Cerebellar cortex (tissue), 1 donor: ENCODE results near the gene SLC30A2.
"Not testable (repeated sequence)": the region's sequence is repeated elsewhere in the genome, so short reads cannot be mapped to it uniquely, and the experiment has no call there.

ENCODE experiments used
- DNase-seq: peaks from one replicate; pipeline ENCODE4 v3.0.0-alpha.2; 2015; ENCODE audit warnings: low spot score

The SLC30A2 gene

GRCh38 chr1:26045722-26046245, at the start of gene SLC30A2:
Gene SLC30A2, minus strand, starts transcription at chr1:26046118. Its CDS starts 222 bp downstream, at chr1:26045896.
- no peak for DNase-seq

GRCh38 chr1:26094677-26095383, 48.9 kb upstream of the SLC30A2 start:
- no peak for DNase-seq

- DNase-seq, result no peak
These were observed 48.3 kb upstream of the SLC30A2 start for GRCh38 chr1:26094076-26094669.

GRCh38 chr1:26093569-26093968, 47.7 kb upstream of the SLC30A2 start:
- DNase-seq, result not testable (repeated sequence)

GRCh38 chr1:26092422-26092821, 46.5 kb upstream of the SLC30A2 start:
- DNase-seq, result no peak

GRCh38 chr1:26090893-26091292, 45.0 kb upstream of the SLC30A2 start:
- DNase-seq, result no peak

- DNase-seq, result no peak
These were observed 43.2 kb upstream of the SLC30A2 start for GRCh38 chr1:26089125-26089524.

- no peak for DNase-seq
These were observed 38.9 kb upstream of the SLC30A2 start for GRCh38 chr1:26084844-26085243.

- no peak for DNase-seq
These were observed 38.2 kb upstream of the SLC30A2 start for GRCh38 chr1:26084091-26084561.

- no peak for DNase-seq
These were observed 37.3 kb upstream of the SLC30A2 start for GRCh38 chr1:26083208-26083607.

GRCh38 chr1:26082020-26082350, 36.1 kb upstream of the SLC30A2 start:
- no peak for DNase-seq

GRCh38 chr1:26081267-26082019, 35.5 kb upstream of the SLC30A2 start:
- DNase-seq, result no peak

GRCh38 chr1:26079960-26080814, 34.3 kb upstream of the SLC30A2 start:
- DNase-seq, result no peak

- DNase-seq, result no peak
These were observed 33.3 kb upstream of the SLC30A2 start for GRCh38 chr1:26079178-26079563.

GRCh38 chr1:26078286-26079177, 32.6 kb upstream of the SLC30A2 start:
- no peak for DNase-seq

- DNase-seq, result no peak
These were observed 31.6 kb upstream of the SLC30A2 start for GRCh38 chr1:26077524-26077923.

- no peak for DNase-seq
These were observed 29.7 kb upstream of the SLC30A2 start for GRCh38 chr1:26075421-26076144.

GRCh38 chr1:26072305-26072704, 26.4 kb upstream of the SLC30A2 start:
- no peak for DNase-seq

GRCh38 chr1:26070963-26071342, 25.0 kb upstream of the SLC30A2 start:
- DNase-seq, result no peak

GRCh38 chr1:26070296-26070962, 24.5 kb upstream of the SLC30A2 start:
- no peak for DNase-seq
